ENCODE measurements around the gene ELP5.

Gene ELP5, protein sequence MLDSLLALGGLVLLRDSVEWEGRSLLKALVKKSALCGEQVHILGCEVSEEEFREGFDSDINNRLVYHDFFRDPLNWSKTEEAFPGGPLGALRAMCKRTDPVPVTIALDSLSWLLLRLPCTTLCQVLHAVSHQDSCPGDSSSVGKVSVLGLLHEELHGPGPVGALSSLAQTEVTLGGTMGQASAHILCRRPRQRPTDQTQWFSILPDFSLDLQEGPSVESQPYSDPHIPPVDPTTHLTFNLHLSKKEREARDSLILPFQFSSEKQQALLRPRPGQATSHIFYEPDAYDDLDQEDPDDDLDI

DNA sequence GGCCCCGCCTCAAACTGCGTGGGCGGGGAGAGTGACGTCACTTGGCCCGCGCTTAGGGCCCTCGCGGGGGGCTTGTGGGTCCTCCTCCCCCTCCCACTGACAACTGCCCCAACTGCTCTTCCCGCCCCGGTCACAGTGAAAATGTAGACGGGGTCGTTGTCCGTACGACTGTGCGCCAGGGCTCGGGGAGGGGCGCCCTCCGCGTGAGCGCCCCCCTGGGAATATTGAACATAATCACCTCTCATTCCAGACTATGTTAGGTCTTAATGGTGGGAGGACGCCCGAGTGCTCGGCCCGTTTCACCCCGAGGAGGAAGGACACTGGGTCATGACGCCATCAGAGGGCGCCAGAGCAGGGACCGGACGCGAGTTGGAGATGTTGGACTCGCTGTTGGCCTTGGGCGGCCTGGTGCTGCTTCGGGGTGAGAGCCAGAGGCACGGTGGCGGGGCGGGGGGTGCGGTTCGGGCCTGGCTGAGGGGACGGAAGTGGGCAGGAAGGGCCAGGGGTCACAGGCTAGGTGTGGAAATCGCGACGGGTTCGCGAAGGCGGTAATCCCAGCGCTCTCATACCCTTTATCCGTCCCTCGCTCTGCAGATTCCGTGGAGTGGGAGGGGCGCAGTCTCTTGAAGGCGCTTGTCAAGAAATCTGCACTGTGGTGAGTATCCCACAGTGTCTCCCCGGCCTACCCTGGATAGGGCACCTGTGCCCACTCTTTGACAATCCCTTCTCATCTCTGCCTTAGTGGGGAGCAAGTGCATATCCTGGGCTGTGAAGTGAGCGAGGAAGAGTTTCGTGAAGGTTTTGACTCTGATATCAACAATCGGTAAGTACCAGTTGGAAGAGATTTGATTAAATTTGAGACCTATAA, at the start of gene ELP5:
Gene ELP5, plus strand, starts transcription at position 40 of the 868 bp plus-strand sequence. Its CDS starts 336 bp downstream, at position 376.
- DNase-seq: peak; percentile 64

DNA sequence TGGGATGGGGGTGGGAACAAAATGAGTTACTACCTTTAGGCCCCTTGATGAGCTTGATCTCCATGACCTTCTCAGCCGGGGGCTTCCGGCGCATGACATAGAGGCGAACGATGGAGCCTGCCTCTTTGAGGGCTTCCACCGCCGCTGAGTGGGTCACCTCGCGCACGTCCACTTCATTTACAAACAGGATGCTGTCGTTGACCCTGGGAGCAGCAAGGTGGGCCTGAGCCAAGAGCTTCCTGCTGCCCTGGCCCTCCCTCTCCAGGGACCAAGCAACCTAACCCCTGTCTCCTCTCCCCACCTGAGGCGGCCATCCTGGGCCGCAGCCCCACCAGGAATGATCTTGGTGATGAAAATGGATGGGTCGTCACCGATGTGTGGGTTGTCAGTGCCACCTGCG, 48.6 kb upstream of the ELP5 start:
- DNase-seq: no peak

DNA sequence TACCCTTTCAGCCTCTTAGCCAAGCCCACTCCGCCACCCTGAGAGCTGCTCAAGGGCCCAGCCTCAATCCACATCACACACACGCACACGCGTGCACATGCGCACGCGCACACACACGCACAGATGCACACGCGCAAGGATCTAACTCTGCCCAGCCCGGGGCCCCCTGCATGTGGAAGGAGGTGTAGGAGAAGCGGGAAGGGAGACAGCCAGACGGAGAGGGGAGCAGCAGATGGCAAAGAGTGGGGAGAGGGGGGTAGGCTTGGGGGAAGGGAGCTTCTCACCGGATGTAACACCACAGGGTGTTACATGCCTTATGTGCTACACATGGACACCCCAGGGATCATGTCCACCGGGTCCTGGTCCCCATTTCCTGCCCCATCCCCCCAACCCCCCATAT, 47.7 kb upstream of the ELP5 start:
- DNase-seq: no peak

DNA sequence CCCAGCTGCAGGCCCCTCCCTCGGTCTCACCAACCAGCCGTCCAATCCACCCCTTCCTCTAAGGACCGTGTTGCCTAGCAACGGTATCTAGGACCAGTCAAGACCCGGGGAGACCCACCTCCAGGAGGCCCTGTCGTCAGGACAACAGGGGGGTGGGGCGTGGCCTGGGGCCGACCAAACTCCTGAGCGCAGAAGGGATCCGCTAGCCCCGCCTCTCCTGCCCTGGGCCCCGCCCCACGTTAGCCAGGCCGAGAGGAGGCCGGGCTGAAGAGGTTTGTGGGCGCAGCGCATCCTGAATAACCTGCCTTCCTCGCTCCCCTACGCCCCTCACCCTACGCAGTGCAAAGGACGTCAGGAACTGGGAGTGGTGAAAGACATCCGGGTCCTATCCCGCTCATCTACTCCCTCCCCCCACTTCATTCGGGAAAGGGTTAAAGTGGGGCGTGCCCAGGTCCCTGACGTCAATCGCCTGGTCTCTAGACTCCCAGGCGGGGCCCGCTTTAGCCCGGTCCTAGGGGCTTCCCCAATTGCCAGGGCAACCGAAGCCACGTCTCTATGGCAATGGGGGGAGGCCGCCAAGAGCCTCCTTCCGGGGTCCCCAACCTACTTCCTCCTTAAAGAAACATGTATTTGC, 47.1 kb upstream of the ELP5 start:
- DNase-seq: peak; percentile 61

DNA sequence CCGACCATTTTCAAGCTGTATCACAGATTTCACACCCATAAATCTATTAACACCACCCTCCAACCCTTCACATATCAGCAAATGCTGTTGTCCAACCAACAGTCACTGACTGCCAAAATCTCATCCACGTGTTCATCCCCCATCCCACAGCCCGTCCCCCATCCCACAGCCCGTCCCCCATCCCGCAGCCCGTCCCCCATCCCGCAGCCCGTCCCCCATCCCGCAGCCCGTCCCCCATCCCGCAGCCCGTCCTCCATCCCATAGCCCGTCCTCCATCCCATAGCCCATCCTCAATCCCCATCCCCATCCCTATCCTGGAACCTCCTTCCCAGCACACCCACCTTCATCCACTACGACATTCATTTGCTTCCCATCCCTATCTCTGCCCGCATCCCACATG, 46.5 kb upstream of the ELP5 start:
- DNase-seq: no peak

DNA sequence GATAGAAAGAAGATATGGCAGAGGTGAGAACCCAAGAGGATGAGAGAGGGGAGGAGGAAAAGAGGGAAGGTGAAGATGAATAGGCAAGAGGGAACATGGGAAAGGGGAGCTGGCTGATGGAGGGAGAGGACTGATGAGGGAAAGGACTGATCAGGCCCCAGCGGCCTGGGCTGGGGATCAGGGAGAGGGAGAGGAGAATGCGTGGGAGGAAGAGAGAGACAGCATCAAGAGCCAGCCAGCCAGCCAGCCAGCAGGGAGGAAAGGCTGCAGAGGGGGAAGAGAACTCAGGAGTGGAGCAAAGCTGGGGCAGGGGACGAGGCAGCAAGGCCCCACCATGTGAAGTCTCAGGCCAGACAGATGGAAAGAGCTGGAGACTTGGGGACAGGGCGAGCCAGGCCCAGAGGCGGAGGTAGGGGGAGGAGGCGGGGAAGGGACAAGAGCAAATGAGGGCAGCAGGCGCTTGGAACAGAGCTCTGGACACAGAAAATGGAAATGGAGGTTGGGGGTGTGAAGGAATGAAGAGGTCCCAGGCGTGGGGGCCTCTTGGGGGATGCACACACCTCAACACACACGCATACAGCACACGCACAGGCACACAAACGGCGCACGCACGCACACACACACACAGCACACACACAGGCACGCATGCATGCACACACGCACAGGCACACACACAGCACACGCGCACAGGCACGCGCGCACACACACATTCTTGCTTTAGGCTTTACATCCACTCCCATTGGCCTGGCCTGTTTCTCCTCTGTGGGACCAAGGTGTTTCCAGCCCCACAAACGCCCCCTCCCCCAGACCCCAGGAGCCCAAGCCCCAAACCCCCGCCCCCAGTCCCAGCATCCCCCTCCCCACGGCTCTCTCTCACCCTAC, 44.7 kb upstream of the ELP5 start:
- DNase-seq: no peak

DNA sequence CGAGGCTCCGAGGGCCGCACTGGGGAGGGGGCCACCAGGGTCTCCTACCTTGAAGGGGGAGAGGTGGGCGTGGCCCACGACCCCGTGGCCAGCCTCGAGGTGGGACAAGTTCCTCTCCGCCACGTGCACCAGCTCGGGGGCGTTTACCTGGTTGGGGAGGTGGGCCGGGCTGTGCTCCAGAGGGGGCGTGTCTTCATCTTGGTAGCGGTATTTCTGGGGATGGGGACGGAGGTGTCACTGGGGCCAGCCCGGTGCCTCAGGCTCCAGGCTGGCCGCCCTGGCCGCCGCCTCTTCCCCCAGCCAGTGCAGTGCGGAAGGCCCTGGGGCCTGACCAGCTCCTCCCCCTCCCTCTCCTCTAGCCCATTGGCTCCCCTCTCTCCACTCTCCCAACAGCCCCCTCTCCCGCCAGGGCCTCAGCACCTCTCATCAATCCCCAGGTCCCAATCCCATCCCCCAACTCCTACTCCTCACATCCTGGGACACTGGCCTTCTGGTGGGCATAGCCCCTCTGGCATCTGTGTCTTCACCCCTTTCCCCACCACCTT, 43.9 kb upstream of the ELP5 start:
- DNase-seq: no peak

DNA sequence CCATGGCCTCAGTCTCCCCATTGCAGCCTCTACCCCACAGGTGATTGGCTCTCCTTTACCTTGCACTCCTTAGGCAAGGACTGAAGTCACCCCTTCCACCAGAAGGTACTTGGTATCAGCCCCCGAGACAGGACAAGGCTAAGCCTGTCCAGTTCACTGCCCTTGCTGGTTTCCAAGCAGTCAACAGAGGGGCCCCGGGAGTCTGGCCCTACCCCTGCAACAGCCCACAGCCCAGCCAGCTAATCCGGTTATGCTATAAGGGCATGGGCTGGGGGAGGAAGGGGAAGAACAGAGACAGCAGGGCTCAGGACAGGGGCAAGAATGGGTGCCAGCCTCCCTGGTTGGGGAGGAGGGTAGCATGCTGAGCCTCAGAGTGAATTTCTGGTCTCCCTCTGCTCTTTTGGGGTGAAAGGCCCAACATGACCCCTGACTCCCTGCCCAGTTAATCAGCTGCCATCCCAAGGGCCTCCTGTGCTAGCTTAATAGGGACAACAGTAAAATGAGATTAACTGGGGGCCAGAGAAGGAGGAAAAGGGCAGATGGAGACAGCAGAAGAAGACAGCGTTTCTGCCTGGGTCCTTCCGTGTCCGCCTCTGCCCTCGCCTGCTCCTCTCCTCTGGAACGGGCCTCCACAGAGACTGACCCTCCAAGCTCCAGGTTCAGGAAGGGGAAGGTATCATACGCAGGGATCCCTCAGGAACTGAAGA, 43.1 kb upstream of the ELP5 start:
- DNase-seq: no peak

DNA sequence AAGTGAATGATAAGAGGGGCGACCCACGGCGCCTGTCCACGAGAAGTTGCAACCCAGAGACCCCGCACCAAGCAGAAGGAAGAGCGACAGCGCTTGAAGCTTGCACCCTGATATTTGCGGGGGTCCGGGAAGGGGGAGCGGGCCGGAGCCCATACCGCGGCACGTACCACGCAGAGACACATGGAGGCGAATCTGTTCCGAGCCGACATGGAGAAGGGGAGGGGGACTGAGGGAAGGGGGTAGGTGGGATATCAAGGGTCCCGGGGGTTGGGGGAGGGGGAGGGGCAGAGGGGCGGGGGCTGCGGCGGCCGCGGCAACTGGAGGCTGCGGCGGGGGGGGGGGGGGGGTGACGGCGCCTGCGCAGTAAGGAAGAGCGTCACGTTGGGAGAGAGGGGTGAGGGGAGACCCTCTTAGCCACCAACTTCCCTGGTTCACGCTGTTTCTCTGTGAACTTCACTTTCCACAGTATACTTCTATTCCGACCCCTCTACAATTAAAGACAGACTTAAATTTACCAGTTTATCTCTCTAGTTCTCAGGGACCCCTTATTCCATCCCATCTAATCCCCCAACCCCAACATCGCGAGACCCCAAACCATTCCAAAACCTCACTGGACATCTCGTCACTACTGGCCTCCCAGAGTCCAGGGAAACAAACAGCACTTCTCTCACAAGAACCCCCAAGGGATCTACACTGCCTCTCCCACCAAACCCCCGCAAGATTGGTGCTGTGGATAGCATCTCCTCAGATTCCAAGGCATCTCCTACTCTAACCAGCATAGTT, 40.3 kb upstream of the ELP5 start:
- no peak for DNase-seq

DNA sequence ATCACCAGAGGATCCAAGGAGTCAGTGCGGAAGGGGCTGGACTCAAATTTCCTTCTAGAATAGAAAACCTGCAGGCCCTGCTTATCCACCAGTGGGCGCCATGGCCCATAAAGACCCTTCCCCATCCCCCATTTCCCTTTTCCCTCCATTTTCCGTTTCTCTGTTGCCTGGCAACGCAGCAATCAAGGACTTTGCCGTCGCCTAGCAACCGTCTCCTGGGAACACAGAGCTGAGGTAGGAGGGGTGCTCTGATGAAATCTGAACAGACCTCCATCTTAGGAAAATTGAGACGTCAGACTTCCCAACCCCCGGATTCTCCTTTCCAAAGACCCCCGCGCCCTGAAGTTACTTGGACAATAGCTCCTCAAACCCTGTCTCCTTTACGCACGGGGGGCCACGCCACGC, 38.1 kb upstream of the ELP5 start:
- DNase-seq: peak; percentile 64

DNA sequence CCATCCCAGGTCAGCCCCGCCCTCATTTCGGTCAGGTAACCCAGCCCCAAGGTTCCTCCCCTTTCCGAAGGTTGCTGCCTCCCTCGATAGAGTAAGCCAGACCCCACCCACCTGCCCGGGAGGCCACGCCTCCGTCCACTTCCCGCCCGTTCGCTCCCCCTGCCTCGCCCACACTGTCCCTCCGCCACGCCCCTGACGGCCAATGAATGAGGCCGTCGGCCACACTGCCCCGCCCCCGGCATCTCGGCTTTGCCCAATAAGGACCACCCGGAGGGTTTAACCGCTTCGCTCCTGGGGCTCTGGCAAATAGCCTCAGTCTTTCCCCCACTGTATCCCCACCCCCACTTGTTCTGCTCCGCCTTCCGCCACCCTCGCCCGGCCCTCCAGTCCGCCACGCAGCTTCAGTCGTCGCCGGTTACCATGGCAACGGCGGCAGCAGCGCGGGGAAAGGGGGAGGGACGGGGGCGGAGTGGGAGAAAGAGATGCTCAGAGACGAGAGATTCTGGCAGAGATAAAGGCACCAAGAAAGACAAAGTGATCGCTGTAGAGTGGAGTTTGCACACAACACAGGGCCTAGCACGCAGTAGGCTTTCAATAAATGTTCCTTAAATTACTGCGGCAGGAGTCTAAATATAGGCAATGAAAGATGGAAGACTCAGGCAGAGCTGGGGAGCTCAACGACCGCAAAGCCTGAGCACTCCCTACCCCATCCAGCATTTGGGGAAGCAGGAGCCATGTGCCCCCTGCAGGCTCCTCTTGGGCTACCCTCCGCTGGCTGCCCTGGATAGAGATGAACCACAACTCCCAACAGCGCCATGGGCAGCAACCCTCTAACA, 37.5 kb upstream of the ELP5 start:
- DNase-seq: peak; percentile 90

DNA sequence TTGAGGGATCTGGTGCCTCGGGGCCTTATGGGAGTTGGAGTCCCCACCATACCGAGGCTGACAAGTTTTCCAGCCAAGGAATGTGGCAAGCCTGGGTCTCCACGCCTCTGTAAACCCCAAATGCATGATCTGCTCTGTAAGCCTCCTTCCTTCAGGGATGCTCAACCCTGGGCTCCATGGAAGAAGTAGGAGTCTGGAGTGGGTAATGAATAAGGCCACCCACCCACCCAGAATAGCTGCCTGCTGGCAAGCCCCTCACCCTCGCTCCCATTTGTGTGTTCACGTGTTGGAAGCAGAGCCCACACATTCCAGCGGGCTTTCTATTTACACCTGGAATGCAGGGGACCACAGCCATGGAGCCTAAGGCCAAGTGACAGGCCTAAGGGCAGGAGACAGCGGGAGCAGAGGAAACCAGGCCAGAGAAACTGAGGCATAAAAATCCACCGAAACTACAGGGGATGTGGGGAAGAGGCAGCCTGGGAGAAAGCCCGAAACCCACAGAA, 36.8 kb upstream of the ELP5 start:
- DNase-seq: no peak

DNA sequence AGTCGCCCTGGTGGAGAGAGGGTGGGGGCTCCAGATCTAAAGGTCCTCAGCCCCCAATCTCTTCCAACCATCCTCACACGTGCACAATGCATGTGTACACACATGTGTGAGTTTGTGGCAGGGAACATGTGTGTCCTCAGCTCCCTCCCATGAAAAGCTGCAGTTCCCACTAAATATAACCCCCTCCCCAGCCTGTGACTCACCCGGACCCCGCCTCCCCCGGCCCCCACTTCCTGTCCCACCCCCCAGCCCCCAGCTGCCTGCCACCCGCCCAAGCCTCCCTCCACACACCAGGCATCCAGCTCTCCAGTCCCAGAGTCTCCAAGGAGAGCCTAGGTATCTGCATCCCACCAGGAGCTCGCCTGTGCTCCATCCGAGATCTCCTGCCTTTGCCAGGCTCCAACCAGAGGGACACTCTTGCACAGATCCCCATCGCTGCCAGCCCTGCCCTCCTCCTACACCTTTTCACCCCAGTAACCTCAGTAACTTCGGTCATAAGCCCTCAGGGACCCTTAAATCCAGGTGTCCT, 36.3 kb upstream of the ELP5 start:
- DNase-seq: no peak

DNA sequence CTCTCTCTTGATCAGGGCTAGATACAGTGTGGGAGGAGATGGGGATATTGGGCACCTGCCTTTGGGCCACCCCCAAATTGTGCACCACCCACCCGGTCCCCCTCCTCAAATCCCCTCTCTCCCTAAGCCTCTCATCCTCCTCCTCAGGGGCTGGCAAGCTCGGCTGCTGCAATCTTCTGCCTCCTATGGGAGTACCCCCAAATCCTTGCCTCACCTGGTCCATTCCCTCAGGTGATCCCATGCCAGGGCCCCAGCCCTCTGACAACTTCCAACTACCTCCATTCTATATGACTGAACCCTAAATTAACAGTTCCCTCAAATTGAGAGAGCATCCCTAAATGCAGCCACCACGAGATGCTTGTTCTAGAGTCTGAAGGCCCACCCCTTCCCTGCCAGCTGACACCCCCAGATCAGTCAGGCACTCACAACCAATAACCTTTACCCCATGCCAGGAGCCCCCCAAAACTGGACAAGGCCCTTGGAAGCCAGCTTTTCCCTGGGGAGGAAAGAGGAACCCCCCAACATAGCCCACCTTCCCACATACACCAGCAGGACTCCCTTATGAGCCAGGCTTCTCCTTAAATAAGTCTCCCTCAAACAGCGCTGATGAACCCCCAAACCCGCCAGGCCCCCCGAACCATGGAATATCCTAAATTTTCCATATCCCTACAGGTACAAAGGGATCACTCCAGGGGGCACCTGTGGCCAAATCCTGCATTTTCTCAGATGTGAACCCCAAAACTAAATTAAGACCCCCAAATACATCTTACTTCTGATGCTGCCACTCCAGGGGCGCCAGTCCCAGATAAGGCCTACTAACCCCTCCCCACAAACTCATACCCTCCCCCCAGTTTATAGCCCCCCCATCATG, 35.5 kb upstream of the ELP5 start:
- DNase-seq: no peak

DNA sequence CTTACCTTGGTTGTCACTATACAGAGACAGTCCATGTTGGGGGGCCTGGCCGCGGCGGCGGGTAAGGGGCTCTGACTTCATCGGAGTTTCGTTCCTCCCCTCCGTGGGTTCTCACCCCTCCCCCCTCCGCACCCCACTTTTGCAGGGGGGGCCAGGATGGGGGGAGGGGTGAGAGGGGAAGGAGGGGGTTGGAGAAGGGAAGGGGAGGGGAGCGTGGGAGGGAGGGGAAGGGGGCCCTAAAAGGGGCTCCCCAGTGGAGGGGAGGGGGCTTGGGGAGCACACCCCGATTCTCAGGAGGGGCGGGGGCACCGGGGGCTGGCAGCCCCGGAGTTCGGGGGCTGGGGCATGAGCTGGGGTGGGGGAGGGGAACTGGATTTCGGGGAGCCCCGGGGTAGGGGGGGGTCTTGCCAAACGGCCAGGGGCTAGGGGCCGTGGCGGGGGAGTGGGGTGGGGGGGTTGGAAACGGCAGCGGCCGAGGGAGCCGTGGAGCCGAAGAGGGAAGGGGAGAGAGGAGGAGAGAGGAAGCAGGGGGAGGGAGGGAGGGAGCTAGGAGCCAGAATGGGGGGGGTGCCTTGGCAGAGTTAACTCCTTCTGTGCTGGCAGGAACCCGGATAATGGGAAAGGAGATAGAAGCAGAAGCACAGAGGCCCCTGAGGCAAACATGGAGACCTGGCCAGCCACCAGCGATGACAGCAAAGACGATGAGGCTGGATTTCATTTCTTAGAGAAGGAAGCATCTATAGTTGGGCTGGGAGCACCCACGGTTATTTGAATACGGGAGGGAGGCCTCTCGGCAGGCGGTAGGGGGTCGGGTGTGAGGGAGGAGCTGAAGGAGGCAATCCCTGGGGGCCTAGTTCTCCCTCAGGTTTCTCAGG, 34.7 kb upstream of the ELP5 start:
- no peak for DNase-seq

DNA sequence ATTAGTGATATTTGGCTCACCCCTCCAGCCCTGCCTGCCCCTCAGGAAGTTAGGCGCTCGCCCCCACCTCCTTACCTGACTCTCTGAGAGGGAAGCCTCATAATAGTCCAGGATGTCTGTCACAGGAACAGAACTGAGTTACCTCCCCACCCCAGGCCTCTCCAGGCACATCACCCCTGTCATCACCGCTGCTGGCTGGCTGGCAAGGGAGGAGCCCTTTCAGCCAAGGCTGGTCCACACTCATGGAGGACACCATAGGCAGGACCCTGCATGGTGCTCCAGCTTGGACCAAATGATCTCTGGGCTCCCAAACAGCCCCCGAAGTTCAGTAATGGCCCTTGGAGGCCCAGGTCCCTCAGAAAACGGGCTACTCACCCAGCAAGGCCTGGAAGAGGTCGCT, 33.8 kb upstream of the ELP5 start:
- no peak for DNase-seq

DNA sequence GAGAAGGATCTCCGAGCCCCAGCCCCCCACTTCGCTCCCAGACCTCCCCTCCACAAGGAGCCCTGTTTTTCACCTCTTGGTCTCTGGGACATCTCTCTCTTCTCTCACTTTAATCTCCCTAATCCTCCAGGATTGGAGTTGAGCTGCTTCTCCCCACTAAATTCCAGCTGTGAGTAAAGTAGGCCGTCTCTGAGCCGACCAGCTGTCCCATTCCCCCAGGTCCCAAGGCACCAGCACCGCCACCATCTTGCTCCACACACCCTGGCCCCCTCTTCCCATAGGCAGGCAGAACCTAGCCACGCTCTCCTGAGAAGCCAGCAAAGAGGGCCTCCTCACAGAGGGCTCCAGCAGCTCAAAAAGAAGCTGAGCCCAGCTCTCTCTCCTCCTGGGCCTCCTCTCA, 33.3 kb upstream of the ELP5 start:
- DNase-seq: no peak
